ENCODE data around the gene SLC17A6.

- TF ChIP-seq POLR2A (IDR thresholded peaks at IDR 0.05) (no peak), CTCF (IDR thresholded peaks at IDR 0.05) (no peak)
Measured at GRCh38 chr11:22387126-22387525, 48.9 kb downstream of the SLC17A6 start.

Measured in upper lobe of left lung (tissue), 4 donors.